ENCODE measurements around the gene FER.

FER gene

DNA sequence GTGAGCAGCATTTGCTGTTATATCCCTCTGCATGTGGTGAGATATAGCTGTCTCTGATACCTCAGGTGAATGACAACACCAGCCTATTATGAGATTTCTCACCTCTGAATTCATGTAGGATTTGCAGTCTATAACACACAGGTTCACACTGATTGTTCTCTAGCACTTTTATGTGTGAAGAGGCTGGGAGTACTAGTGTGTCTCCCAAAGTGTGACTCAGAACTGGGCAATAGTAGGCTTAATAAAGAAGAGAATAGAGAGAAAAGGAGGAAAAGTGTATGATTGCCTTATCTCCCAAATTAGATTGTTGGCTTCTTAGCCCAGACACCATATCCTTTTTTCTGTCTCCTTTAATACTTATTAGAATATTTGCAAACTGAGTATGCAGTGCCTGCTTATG, 430.1 kb downstream of the FER start:
- no peak for DNase-seq (ENCODE audit: low spot score)

DNA sequence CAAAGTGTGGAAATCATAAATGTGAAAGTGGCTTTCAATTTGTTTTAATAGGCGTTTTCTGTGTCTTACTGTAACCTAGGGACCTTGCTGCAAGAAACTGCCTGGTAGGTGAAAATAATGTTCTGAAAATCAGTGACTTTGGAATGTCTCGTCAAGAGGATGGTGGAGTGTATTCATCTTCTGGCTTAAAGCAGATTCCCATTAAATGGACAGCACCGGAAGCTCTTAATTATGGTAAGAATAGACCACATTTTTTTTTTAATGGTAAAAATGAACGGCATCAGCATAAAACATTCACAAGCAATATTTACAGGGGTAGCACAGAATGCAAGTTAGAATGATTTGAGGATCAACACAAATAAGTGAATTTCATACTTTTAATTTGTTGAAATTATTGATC, 433.0 kb downstream of the FER start:
- no peak for DNase-seq (ENCODE audit: low spot score)

DNA sequence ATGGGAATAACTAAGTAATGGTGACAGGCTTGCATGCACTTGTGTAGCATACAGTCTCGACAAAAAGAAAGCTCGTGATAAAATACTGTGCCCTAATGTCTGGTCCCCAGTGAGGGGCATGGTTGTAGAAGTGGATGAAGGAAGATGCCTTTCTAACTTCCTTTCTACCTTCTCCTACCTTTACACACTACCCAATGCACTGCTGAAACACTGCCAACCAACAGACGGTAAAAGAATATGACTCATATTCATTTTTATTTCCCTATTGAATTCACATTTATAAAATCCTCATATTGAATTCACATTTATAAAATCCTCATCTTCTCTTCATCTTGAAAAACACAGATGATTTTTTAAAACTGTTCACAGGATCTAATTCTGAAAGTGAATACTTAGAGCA, 439.1 kb downstream of the FER start:
- DNase-seq (ENCODE audit: low spot score), result no peak

DNA sequence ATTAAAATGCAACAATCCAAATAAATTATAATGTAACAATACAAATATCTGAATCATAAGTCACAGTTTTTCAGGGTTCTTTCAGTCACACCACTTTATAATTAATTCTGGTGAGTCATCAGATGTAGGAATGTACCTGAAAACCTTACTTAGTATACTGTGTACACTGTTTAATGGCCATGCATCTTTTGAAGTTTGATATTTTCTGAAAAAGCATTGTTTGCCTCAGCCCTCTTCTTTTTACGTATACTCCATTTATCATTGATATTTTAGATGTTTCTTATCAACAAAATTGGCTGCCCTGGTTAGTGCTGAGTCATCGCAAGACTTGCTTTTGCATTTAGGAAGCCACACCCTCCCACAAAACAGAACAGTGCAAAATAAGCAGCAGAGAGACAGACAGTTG, 443.5 kb downstream of the FER start:
- DNase-seq (ENCODE audit: low spot score), result peak; percentile 9

DNA sequence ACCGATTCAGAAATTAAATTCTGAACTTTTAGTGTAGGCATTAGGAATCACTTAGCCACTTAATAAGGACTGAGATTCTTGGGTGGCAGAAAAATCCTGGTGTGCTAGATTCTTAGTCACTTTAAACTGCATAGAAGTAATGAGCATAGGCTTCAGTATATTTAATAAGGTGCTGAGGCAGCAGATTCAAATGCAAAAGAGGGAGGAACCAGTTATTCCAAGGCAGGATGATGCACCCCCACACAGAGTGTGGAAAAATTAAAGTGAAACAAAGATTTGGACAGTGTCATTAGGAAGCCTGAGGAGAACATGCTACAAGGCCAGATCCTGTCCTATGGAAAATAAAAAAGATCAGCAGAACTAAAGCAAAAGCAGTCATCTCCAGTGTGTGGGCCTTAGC, 444.3 kb downstream of the FER start:
- no peak for DNase-seq (ENCODE audit: low spot score)

DNA sequence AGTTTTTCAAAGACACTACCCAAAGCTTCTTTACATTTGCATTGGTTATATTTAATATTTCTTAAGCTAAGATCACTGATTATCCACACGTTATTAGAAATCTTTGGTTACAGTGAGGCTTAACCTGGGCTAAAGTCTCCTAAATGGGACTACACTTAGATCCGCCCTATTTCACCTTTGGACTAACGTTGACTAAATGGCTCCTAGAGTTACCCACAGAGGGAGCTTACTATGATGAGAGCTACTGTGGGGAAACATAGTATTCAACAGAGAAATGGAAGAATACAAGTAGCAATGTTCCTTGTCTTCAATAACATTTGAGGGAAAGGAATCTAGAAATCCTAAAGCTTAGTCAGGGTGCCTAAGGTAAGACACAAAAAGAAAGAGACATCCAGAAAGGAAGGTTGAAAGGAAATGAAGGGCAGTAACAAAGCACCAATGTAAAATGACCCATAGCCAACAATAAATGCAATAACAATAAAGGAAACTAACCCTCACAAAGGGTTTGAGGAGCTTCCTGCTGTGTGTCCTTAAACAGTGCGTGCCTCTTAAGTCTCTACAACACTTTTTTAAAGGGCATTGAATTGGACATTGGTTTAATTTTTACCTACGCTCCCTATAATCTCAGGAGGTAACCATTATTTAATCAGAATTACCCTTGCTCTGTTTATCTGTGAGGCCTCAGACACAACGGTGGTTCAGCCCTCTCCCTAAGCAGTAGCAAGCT, 445.0 kb downstream of the FER start:
- DNase-seq (ENCODE audit: low spot score), result no peak

DNA sequence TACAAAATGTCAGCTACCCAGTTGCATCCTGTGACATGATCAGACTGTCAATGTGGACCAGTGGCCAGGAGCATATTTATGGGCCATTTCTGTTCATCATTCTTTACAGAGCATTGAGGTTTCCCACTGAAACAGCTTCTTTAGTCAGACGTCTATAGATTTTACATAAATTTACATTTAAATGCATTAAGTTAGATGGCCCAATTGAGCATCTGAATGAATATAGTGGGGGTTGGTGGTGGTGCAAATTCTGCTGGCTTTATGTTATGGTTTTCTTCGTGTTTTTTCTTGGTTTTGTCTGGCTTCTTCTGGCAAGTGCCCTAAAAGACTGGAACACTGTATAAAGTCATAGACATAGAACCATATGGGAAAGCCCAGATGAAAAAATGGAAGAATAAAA, 448.0 kb downstream of the FER start:
- no peak for DNase-seq (ENCODE audit: low spot score)

DNA sequence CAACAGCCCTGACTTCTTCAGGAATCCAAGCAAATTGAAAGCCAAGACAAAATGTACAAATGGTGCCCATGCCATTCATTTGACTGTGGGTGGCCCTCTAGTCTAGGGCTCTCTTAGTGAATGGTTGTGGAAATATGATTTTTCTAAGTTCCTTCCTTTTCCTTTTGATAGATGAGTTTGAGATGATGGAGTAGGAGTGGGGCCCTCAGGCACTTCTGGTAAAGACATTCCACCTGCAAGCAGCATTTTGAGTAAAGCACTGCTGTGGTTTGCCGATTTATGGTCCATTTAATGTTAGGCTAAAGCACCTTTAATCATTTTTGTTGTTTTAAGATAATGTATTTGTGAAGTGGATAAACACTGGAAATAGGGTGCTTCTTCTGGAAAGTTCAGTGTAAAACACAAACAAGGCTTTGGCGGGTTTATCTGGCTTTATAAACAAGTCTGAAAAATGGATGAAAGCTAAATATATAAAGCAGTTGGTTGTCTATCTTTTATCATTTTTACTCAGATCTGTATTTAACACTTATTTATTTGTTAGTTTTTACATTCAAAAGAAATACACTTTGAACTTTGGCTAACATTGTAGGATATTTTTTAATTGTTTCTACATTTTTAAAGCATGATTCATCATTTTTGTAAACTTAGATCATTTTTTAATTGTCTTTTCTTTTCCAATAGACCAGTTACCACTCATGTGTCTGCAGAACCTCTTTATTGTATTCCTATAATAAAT, 448.6 kb downstream of the FER start:
- DNase-seq (ENCODE audit: low spot score), result no peak

DNA sequence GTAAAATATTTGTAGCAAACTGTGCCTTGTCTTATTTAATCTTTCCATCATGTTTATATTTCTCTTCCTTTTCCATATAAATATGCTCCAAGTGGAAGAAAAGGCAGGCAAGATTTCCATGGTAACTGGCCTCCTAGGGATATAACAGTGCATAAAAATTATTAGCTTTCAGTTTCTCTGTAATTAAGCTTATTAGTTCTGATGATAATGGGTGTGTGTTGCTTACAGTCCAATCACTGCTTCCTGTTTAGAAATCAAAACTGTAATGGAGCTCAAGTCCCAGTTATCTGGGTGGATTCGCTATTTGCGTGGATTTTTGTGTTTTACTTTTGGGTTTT, 449.1 kb downstream of the FER start:
- DNase-seq (ENCODE audit: low spot score), result no peak

DNA sequence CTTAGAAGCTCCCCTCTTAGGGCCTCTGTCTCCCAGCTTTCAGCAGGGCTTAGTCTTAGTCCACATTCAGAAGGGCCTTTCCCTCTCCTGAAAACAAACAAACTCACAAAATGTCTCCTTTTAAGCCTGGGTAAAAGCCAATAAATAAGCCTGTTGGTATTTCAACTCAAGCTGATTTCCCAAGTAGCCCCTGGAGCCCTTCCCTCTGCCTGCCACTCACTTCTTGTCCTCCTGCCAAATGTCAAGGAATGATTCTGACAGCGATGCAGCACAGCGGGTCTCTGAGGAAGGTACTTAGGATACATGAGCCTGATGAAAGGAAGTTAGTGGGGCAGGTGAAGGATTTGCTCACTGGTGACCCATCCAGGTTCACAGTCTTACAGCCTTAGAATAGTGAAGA, 451.6 kb downstream of the FER start:
- DNase-seq (ENCODE audit: low spot score), result no peak

DNA sequence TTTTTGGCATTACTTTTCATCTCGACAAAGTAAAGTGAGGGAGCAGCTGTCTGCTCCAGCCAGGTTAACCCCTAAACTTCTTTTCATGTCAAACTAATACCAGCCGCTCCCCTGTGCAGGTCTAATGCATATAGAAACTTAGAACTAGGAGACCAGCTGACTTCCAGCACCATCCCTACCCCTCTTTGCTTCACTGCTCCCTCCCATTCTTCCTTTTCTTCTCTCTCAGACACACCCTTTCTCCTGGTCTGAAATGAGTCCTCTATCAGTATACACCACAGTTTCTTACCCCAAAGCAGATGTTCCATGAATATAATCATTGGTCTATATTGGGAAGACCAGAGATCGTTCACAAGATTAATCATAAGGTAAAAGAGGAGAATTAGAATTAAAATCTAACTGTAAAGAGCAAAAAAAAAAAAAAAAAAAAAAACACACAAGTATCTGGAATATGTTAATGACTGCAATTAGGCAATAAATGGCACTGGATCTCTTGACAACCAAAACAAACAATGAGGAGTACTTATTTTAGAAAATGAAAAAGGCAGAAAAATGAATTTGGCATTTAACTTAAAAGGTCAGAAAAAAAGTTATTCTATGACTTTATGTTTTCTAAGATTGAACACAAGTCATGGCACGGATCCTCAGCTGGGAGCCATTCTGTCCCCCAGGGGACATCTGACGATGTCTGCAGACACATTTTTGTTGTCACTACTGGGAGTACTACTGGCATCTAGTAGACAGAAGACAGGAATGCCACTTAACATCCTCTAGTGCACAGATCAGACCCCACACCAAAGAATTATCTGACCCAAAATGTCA, 452.3 kb downstream of the FER start:
- DNase-seq (ENCODE audit: low spot score), result no peak

DNA sequence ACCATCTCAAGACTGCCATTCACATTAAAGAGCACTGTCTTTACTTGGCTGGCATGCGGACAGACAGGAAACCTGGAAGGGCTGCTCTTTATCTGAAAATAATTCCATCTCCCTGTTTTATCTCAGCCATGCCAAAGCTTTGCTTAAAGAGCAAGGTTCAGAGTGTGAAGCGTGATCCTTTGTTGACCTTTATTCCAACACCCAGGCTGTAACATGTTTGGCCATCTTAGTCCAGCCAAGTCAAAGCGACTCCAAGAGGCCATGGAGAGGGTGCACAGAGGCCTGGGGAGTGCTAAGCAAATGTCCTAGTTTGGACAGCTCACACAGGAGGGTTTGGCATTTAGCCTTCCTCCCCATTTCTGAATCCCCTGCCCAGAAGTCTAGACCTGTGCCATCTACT, 467.3 kb downstream of the FER start:
- no peak for DNase-seq (ENCODE audit: low spot score)

DNA sequence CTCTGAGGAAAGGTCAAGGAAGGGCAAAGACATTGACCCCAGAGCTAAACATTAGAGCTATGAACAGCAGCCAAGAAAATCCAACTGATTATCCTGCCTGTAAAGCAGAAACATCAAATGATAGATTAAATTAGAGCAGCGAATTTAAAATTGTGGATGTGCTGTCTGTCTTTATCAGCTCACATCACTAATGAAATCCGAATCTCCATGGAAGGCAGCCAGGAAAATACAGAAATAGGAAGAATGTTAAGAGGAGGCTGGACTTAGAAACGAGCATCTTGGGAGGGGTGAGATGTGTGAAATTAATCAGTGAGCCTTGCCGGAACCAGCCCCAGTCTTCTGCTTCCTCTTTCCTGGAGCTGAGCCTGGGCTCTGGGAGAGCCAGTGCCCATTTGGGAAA, 471.1 kb downstream of the FER start:
- no peak for DNase-seq (ENCODE audit: low spot score)

DNA sequence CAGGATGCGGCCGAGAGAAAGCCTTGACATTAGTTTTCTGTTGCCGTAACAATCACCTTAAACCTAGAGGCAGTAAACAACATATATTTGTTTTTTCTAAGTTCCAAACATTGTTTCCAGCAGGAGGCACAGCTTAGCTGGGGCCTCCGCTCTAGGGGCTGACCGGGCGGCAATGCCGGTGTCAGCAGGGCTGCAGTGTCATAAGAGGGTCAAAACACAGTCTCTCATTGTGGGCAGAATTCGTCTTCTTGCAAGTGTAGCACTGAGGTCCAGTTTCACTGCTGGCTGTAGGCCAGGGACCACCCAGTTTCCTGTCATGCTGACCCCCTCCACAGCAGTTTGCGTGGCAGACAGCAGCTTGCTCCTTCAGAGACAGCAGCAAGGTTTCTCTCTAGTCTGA, 475.8 kb downstream of the FER start:
- no peak for DNase-seq (ENCODE audit: low spot score)

DNA sequence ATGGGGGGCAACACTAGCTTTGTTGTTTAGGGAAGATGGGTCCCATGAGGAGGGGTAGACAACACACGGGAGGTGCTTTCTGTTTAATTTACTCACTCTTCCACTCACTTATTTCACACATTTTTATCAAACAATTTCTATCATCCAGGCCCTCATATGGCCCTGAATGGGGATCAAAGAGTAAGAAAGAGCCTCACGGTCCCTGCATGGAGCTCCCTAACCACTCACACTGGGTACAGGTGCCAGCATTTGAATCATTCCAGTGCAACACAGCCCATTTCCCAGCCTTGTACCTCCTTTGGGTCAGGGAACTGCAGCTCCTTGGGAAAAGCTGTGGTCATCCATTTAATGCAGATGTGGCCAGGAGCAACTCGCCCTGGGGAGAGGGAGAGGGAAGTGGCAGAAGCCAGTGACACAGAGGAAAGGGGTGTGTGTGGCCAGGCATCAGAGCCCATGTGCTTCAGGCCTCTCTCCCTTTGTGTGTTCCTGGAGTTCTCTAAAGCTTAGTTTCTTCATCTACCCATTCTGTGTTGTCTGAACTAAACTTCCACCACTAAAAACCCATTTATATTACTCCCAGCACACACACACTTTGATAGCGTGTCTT, 476.7 kb downstream of the FER start:
- no peak for DNase-seq (ENCODE audit: low spot score)

DNA sequence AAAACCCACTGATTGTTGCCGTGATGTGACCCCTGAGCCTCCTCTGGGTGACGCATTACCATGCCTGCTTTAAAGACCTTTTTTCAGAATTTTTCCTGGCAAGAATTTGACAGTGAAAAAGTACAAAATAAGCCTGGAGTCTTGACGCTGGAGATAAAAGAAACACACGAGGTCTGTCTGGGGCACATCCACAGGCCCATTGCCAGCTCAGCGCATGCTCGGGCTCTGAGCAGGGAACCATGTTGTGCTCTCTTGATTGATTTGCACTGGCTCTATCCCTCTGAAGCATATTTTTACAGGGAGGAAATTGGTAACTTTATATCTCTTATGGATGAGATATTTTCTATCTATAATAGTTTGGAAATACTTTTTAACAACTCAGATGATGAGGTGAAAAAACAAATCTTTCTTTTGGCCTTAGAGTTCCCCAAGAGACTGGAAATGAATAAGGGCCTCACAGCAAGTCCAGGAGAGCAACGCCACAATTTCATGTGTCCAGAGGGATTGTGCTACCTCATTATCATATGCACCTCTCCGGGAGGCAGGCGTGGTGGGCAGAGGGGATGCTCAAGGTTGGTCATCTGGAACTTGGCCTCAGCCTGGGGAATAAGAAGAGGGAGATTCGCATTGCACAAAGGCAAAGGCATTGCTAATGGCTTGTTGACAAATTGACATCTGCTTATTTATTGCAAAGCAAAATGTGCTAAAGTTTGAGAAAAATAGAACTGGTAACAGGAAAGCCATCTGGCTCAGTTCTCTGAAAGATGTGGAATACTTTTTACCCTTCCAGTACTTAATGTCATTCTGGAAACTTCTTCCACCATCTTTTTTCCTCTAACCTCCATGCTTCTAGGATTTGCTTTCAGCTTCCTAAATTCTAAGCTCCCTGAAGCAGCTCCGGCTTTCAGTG, 478.3 kb downstream of the FER start:
- DNase-seq (ENCODE audit: low spot score), result no peak

DNA sequence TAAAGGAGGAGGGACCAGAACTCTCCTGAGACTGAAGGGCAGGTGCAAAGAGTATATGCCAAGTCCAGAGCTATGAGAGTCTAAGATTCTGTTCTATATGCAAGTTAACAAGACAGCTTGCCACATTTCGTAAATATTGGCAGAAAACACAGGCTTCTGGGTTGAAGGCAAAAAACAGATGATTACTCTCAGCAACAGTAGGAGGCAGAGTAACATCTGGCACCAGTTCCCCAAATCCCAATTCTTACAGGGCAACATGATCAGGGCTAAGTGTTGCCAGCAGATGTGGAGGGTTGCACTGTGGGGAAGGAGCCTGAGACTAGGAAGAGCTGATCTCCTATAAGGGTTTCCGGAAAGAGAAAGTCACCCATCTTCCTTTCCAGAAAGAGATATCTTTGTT, 482.7 kb downstream of the FER start:
- DNase-seq (ENCODE audit: low spot score), result no peak

DNA sequence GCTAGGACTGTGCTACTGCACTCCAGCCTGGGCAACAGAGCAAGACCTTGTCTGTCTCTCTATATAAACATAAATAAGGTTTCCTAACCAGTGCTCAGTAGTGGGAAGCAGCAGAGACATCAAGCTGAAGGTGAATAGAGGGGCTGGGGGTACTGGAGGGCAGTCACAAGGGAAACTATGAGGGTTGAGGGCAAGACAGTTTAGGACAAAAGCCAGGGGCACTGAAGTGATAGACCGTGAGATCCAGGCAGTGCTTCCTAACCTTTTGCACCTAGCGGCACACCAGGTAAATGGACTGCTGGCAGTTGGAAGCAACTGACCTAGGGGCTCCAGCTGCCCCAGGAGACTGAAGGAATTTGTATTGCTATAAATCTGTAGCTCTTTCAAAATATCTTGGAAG, 483.6 kb downstream of the FER start:
- DNase-seq (ENCODE audit: low spot score), result no peak

DNA sequence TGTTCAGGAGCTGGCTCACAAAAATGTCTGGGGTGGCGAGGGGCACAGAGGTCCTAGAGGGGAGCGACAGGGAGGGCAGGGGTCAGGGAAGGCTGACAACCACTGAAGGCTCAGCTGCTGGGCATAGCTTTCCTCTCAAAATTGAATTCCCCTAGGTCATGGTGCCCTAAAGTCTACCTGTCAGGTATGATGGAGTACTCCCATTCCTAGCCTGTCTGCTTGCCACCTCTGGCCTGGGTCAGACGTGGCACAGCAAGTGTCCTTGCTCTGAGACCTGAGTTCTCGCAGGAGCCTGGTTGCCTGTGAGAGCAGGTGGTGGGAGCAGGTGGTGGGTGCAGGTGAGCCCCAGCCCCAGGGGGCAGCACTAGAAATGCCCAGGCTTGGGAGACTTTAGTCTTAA, 486.7 kb downstream of the FER start:
- no peak for DNase-seq (ENCODE audit: low spot score)

DNA sequence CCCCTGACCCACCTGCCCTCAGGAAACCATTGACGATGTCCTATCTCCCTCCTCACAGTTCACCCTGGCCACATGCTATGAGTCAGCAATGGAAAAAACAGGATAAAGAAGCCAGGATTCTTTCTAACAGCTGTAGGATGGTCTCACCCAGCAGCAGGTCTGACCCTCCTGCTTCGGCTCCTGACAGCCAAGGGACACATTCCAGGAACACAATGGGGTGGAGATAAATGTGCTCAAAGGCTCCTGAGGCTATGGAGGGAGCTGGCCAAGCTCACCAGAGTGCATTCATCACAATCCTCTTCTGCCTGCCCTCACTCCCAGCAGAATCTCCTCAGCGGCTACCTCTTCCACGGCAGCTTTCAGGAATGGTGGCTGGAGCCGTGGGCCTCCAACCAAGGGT, 491.8 kb downstream of the FER start:
- DNase-seq (ENCODE audit: low spot score), result no peak

DNA sequence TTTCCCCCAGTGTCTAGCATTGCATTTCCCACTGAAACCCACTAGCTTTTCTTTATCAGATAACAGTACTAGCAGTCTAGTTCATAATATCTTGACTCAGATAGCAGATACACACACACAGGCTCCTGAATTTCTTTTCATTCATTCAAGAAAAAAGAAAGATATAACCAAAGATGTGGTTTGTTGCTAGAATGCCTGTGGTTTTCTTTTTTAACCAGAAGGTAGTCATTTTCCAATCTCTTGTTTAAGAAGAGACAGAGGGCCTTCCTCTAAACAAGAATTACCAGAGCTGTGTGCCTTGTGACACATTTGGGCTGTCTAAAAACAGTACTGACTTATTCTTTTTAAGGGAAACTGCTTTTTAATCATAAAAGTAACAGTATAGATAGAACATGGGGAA, 494.8 kb downstream of the FER start:
- DNase-seq (ENCODE audit: low spot score), result no peak

DNA sequence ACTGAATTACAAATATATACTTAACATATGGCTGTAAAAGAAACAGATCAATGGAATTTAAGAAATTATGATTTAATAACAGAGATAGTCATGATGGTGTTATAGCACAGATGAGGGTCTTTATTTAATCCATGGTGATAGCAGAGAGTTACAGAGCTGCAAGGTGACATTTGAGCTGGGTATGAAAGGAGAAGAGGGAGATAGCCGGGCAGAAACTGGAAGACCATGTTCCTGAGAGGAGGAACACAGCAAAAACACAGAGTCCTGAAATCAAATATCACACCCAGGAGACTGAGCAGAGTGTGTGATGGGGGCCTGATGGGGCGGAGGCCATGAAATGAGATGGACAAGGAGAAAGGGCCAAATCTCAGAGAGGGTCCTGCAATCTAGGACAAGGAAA, 498.7 kb downstream of the FER start:
- no peak for DNase-seq (ENCODE audit: low spot score)

Measured in hepatic stellate cell (primary cell).